ENCODE measurements around the gene NRXN3.

DNA sequence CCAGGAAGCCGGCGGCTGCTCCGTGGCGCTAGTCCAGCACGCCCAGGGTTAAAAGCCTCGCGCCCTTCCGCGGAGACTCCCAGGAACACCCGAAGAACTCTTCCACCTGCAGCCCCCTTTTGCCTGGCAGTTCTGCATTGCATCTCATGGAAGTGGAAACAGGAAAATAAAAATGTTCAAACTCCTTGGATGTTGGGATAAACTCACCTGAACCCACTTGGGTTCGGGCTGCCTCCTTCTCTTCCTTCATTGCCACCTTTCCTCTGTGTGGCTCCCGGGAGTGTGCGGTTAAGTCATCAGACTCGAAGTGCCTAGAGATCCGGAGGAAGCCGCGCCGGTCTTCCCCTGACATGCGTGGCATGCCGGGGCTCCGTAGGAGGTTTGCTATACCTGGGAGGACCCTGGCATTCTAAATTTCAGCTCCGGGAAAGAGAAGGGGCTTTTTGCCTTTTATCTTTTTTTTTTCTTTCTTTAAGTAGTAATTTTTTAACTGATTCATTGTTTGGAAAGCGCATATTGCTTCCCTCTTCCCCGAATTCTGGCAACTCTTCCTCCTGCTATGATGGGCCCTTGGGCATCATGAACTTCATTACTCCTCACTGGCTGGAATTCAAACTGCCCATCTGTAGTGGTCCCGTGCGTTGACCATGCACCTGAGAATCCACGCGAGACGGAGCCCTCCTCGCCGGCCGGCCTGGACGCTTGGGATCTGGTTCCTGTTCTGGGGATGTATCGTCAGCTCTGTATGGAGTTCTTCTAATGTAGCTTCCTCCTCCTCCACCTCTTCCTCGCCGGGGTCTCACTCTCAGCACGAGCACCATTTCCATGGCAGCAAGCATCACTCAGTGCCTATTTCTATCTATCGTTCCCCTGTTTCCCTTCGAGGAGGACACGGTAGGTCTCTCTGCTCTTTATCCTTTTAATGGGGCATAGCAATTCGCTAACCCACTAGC is 1109.7 kb downstream of the NRXN3 start:
- TF ChIP-seq, protein P1, sequence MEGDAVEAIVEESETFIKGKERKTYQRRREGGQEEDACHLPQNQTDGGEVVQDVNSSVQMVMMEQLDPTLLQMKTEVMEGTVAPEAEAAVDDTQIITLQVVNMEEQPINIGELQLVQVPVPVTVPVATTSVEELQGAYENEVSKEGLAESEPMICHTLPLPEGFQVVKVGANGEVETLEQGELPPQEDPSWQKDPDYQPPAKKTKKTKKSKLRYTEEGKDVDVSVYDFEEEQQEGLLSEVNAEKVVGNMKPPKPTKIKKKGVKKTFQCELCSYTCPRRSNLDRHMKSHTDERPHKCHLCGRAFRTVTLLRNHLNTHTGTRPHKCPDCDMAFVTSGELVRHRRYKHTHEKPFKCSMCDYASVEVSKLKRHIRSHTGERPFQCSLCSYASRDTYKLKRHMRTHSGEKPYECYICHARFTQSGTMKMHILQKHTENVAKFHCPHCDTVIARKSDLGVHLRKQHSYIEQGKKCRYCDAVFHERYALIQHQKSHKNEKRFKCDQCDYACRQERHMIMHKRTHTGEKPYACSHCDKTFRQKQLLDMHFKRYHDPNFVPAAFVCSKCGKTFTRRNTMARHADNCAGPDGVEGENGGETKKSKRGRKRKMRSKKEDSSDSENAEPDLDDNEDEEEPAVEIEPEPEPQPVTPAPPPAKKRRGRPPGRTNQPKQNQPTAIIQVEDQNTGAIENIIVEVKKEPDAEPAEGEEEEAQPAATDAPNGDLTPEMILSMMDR (conservative IDR thresholded peaks at IDR 0.05): no peak
- no peak for TF ChIP-seq EZH2 (IDR thresholded peaks at IDR 0.05; ENCODE audit: low read depth)

All from PC-9 (cell line).